Osteoblast (primary cell): ENCODE data around the gene MDM4. TPM values are rescaled to one million over a fixed set of nuclear protein-coding genes. Genes with fewer than 3 reads are reported as not detected.
"Not testable (repeated sequence)": the region's sequence is repeated elsewhere in the genome, so short reads cannot be mapped to it uniquely, and the experiment has no call there.

Source experiments
- DNase-seq: peaks from one replicate; pipeline ENCODE4 v3.0.0; 2011; ENCODE audit warnings: low spot score, mixed read lengths; ENCODE audit not compliant: insufficient read length; ENCODE audit errors: missing footprints
- H2AFZ ChIP-seq: 2 replicates; pipeline ENCODE4 v1.6.0; 2011; ENCODE audit warnings: mild to moderate bottlenecking, low read length
- H3K27ac ChIP-seq: 2 replicates; pipeline ENCODE4 v1.5.1; 2011; ENCODE audit warnings: mild to moderate bottlenecking, low read depth, low read length, moderate library complexity
- H3K27me3 ChIP-seq: 2 replicates; pipeline ENCODE4 v1.6.0; 2012; ENCODE audit warnings: mild to moderate bottlenecking, control low read depth, inconsistent platforms, low read length, moderate library complexity; ENCODE audit not compliant: insufficient read depth
- H3K36me3 ChIP-seq: 2 replicates; pipeline ENCODE4 v1.5.1; 2011; ENCODE audit warnings: mild to moderate bottlenecking, low read length, control low read depth, moderate library complexity; ENCODE audit not compliant: insufficient read depth
- H3K4me1 ChIP-seq: 2 replicates; pipeline ENCODE4 v1.5.1; 2011; ENCODE audit warnings: mild to moderate bottlenecking, low read length, control low read depth, moderate library complexity; ENCODE audit not compliant: insufficient read depth
- H3K4me2 ChIP-seq: 2 replicates; pipeline ENCODE4 v1.6.0; 2011; ENCODE audit warnings: mild to moderate bottlenecking, low read length; ENCODE audit not compliant: insufficient read depth
- H3K4me3 ChIP-seq: fragments of 200-600 bp; sonication (generic); 3 replicates; pipeline ENCODE4 v1.5.1; 2012; ENCODE audit warnings: mild to moderate bottlenecking, low read length, inconsistent platforms; ENCODE audit not compliant: insufficient read depth
- H3K79me2 ChIP-seq: 2 replicates; pipeline ENCODE4 v1.6.0; 2012; ENCODE audit warnings: mild to moderate bottlenecking, low read length, control low read depth, inconsistent platforms; ENCODE audit not compliant: insufficient read depth
- H3K9me3 ChIP-seq: 2 replicates; pipeline ENCODE4 v1.5.1; 2011; ENCODE audit warnings: low read depth, low read length, control low read depth
- H4K20me1 ChIP-seq: 2 replicates; pipeline ENCODE4 v1.6.0; 2012; ENCODE audit warnings: mild to moderate bottlenecking, low read length, control low read depth; ENCODE audit not compliant: insufficient read depth
- CTCF ChIP-seq: IDR thresholded peaks from 2 replicates; pipeline ENCODE4 v1.5.1; 2011; ENCODE audit warnings: mild to moderate bottlenecking, low read depth, low read length, moderate library complexity; ENCODE audit errors: extremely low read depth
- total RNA-seq: library from RNA; depleted of rRNA; stranded (reverse); fragments of >200 nt; gene quantifications from 2 replicates; pipeline ENCODE4 v1.2.3, GENCODE V29; 2012

MDM4 gene
- total RNA-seq, 1 donor = 40.2 TPM

GRCh38 chr1:204483791-204484190 lies 32.4 kb upstream of the MDM4 start:
- Histone ChIP-seq H3K27me3 (peaks cover 31% of the 10 kb centered on the region), H3K27ac (no peak overlapping the region), H4K20me1 (no peaks in the 10 kb centered on the region), H3K36me3 (no peaks in the 10 kb centered on the region), H2AFZ (no peak overlapping the region), H3K4me2 (no peak overlapping the region), H3K4me1 (no peaks in the 10 kb centered on the region), H3K4me3 (no peak overlapping the region), H3K9me3 (no peaks in the 10 kb centered on the region), H3K79me2 (no peaks in the 10 kb centered on the region)
- no peak for DNase-seq
- no peak for TF ChIP-seq CTCF

DNA sequence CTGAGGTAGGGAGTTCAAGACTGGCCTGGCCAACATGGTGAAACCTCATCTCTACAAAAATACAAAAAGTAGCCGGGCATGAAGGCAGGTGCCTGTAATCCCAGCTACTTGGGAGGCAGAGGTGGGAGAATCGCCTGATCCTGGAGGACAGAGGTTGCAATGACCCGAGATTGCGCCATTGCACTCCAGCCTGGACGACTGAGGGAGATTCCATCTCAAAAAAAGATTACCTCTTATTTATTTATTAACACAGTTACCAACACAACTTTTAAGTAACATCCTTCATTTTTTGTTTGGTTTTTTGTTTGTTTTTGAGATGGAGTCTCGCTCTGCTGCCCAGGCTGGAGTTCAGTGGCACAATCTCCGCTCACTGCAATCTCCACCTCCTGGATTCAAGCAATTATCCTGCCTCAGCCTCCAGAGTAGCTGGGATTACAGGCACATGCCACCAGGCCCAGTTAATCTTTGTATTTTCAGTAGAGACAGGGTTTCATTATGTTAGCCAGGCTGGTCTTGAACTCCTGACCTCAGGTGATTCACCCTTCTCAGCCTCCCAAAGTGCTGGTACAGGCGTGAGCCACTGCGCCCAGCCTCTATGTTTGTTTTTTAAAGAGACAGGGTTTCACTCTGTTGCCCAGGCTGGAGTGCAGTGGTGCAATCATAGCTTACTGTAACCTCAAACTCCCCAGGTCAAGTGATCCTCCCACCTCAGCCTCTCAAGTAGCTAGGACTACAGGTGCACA lies 29.5 kb upstream of the MDM4 start:
- H3K36me3 ChIP-seq, H2AFZ ChIP-seq, H3K9me3 ChIP-seq, H3K4me3 ChIP-seq, DNase-seq, H3K79me2 ChIP-seq, H3K4me1 ChIP-seq, H3K27ac ChIP-seq, H3K4me2 ChIP-seq, H4K20me1 ChIP-seq: not testable (repeated sequence)
- H3K27me3 ChIP-seq = peaks cover 43% of the 10 kb centered on the region

- H4K20me1 ChIP-seq = no peaks in the 10 kb centered on the region
- H3K36me3 ChIP-seq = no peaks in the 10 kb centered on the region
- H2AFZ ChIP-seq = no peak overlapping the region
- no peak overlapping the region for H3K27ac ChIP-seq
- no peak overlapping the region for H3K4me2 ChIP-seq
- H3K4me3 ChIP-seq = no peak overlapping the region
- H3K79me2 ChIP-seq = no peaks in the 10 kb centered on the region
- H3K9me3 ChIP-seq = no peaks in the 10 kb centered on the region
- no peak for TF ChIP-seq CTCF
- no peak for DNase-seq
- peaks cover 48% of the 10 kb centered on the region for H3K27me3 ChIP-seq
- no peaks in the 10 kb centered on the region for H3K4me1 ChIP-seq
Measured at GRCh38 chr1:204487256-204487615, 29.0 kb upstream of the MDM4 start.

DNA sequence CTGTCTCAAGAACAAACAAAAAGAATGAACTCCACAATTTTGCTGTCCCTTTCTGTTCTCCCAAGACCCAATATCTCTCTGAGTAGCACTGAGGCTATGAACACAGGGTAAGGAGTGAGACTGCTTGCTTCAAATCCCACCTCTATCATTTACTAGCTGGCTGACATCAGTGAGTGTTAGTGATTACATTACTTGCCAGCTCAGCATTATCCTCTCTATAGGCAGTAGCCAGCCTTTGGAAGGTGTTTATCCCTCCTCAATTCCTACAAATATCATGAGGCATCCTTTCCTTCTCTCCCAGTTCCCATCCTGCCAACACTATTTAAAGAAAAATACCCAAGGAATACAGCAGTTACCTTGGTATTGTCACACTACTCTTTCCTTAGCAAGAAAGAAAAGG lies 24.6 kb upstream of the MDM4 start:
- H3K27ac ChIP-seq = no peak overlapping the region
- H3K36me3 ChIP-seq = no peaks in the 10 kb centered on the region
- TF ChIP-seq CTCF = no peak
- H3K4me3 ChIP-seq = no peak overlapping the region
- no peak overlapping the region for H2AFZ ChIP-seq
- no peak for DNase-seq
- peaks cover 83% of the 10 kb centered on the region for H3K27me3 ChIP-seq
- no peak overlapping the region for H3K4me2 ChIP-seq
- H4K20me1 ChIP-seq = no peaks in the 10 kb centered on the region
- peaks cover 16% of the 10 kb centered on the region for H3K4me1 ChIP-seq
- H3K9me3 ChIP-seq = no peaks in the 10 kb centered on the region
- H3K79me2 ChIP-seq = no peaks in the 10 kb centered on the region
